Measurements from ENCODE around the gene HSPA1L. TPM values are rescaled to one million over a fixed set of nuclear protein-coding genes. Genes with fewer than 3 reads are reported as not detected.

Gene HSPA1L
- total RNA-seq, 3 donors from 2014 or later: 1.2 to 3.4 (median 1.3) TPM

DNA sequence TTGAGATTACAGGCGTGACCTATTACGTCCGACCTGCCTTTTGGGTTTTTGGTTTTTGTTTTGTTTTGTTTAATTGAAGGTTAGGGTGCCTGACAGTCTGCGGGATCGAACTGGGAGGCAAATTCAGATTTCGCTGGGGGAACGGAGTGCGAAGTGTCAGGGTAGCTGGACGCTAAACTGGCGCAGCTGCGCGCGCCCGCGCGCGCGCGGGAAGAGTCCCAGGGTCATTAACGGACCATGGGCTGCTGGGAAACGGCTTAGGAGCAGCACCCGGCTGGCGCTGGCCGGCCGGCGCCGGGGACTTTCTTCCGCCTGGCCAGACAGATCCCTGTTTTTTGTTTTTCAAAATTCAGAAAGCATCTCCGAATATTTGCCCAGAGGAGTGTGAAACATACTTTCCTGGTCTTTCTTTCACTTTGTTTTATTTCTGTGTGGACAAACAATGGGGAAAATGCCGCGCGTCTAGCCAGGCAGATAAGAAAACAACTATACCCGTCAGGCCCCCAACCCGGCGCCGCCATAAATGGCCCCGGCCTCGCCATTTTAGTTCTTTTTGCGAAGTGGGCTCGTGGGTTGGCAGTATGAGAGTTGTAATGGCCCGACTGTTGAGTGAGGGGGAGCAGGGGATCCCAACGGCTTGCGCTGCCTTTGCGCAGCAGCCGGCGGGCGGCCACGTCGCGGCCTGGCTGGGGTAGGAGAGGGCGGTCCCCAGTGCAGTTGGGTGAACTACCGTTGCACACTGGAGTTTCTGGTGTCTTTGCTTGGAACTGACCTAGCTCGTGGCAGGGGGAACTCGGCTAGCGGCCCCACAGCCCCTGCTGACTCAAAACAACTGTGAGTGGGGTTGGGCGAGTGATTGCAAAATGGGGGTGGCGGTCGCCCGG lies 19.5 kb upstream of the HSPA1L start:
- peak; percentile 84 for ATAC-seq
- Histone ChIP-seq H3K4me1 (ENCODE audit: low read depth) (peaks cover 54% of the 10 kb centered on the region), H3K36me3 (ENCODE audit: low read depth) (no peaks in the 10 kb centered on the region), H3K9me3 (no peaks in the 10 kb centered on the region), H3K4me3 (peak overlapping the region; percentile 90)
- TF ChIP-seq CTCF (IDR thresholded peaks at IDR 0.05): no peak
- intact Hi-C loops (cut with DNase I, micrococcal nuclease): loop anchor here in 1 of 2 donors (5.0 kb wide), 1 partner anchor 102 kb away; no protein-coding TSS in a partner anchor
- peak; percentile 92 to 93 (median 93) for DNase-seq

DNA sequence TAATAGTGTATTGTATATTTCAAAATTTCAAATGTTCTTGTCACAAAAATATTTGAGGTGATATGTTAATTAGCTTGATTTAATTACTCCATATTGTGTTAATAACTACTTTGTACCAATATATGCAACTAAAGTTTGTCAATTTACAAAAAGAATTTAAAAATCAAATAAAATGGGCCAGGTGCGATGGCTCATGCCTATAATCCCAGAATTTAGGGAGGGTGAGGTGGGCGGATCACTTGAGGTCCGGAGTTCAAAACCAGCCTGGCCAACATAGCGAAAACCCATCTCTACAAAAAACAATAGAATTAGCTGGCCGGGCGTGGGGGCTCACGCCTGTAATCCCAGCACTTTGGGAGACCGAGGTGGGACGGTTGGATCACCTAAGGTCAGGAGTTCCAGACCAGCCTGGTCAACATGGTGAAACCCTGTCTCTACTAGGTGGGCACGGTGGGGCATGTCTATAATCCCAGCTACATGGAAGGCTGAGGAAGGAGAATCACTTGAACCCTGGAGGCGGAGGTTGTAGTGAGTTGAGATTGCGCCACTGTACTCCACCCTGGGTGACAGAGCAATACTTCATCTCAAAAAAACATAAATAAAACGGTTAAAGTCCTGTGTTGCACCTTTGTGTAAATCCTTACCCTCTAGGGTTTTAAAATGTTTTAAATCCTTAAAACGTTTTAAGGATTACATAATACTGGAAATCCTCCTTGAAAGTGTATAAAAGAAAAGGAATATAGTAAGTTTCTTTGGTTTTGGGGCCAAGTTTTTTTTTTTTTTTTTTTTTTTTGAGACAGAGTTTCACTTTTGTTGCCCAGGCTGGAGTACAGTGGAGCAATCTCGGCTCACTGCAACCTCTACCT lies 16.5 kb upstream of the HSPA1L start:
- Histone ChIP-seq H3K4me3 (no peak overlapping the region), H3K4me1 (ENCODE audit: low read depth) (peaks cover 40% of the 10 kb centered on the region), H3K36me3 (ENCODE audit: low read depth) (peaks cover 4% of the 10 kb centered on the region), H3K9me3 (no peaks in the 10 kb centered on the region)
- no peak for ATAC-seq
- DNase-seq: no peak
- intact Hi-C loops (cut with DNase I, micrococcal nuclease): loop anchor here in 1 of 2 donors (5.0 kb wide), 1 partner anchor 99 kb away; no protein-coding TSS in a partner anchor
- TF ChIP-seq CTCF (IDR thresholded peaks at IDR 0.05): no peak

- ATAC-seq: no peak
- DNase-seq: no peak
- H3K4me1 ChIP-seq (ENCODE audit: low read depth): peaks cover 39% of the 10 kb centered on the region
- no peak for TF ChIP-seq CTCF (IDR thresholded peaks at IDR 0.05)
- peak overlapping the region; percentile 34 for H3K4me3 ChIP-seq
- intact Hi-C loops (cut with DNase I, micrococcal nuclease): loop anchor here in 1 of 2 donors (5.0 kb wide), 1 partner anchor 99 kb away; no protein-coding TSS in a partner anchor
- H3K36me3 ChIP-seq (ENCODE audit: low read depth): peaks cover 4% of the 10 kb centered on the region
- no peaks in the 10 kb centered on the region for H3K9me3 ChIP-seq
These were observed 15.8 kb upstream of the HSPA1L start for GRCh38 chr6:31830886-31831335.

- ATAC-seq: no peak
- intact Hi-C loops (cut with DNase I, micrococcal nuclease): loop anchor here in 1 of 2 donors (5.0 kb wide), 1 partner anchor 97 kb away; no protein-coding TSS in a partner anchor
- Histone ChIP-seq H3K9me3 (no peaks in the 10 kb centered on the region), H3K4me1 (ENCODE audit: low read depth) (peaks cover 47% of the 10 kb centered on the region), H3K4me3 (peak overlapping the region; percentile 34), H3K36me3 (ENCODE audit: low read depth) (peaks cover 4% of the 10 kb centered on the region)
- TF ChIP-seq CTCF (IDR thresholded peaks at IDR 0.05): no peak
- peak in 1 of 3 donors; percentile 52 for DNase-seq
These were observed 14.7 kb upstream of the HSPA1L start for GRCh38 chr6:31829633-31830283.

Data from mucosa of descending colon (tissue), 3 donors.